Measurements from ENCODE around the gene TTC21B.
A peak's percentile ranks its signal among the peaks of the same experiment; 100 is the strongest.
"Not testable (repeated sequence)": the region's sequence is repeated elsewhere in the genome, so short reads cannot be mapped to it uniquely, and the experiment has no call there.

The TTC21B gene

DNA sequence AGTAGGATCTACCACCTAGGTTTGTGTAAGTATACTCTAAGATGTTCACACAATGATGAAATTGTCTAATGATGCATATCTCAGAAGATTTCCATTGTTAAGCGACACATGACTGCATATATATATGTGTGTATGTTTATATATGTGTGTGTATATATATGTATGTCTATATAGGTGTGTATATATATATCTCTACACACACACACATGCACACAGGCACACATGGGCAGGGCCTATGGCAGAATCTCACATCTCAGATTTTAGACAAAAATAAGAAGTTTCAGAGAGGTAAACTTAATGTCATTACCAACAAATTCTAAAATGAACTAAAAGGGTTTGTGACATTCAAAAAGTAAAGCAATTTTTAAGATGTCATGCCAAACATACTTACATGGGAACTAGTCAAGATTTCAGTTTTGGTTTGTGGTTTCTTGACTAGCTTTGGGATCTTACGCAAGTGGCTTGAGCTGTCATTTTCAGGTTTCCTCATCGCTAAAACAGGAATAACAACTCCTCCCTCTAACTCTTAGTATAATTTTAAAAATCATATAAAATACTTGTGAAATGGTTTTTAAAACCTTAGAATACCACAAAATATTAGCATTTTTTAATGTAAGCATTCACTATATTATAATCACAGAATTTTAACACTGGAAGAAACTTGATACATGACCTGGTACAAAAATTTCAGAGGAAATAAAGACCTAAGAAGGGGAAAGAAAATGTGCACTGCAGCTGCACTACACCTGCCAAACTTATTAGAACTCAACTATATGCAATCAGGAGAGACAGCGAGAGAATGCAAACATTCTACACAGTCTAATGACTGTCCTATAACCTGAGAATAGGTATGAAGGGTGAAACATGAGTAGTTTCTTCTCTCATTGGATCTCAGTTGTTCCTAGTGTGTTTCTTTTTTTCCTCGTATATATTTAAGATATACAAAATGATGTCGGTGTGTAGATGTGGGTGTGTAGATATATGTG is 75.7 kb downstream of the TTC21B start:
- no peak for DNase-seq

DNA sequence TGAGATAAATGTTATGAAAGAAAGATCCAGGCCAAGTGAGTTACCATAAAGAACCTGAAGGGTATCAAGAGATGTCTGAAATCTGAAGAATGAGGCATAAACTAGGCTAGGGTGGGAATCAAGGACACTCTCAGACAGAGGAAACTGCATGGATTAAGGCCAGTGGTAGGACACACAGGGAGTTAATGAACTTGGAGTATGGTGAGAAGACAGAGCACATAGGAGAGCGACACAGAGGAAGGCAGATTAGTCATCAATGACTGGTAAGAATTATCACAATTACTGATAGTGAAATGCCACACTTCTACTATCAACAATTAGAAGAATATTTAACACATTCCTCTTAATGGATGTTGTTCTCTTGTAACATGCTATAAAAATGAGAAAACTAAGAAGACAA is 76.9 kb downstream of the TTC21B start:
- DNase-seq = no peak

DNA sequence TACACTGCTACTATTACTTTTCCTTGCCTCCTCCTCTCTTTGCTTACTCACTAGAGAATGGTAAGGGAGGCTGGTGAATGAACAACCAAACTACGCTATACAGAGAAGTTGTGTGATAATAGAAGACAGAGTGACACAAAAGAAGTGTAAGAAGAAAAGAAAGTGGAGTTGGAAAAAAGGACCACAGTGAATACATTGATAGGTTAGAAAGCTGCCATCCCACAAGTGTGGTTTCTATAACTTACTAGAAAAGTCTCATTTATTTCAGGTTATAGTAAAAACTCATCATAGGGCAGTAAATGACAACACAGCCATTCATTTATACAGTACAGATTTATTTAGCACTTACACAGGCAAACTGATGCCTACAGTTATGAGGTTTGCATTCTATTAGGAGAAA is 77.3 kb downstream of the TTC21B start:
- DNase-seq = no peak

GRCh38 chr2:165874445-165875039 is 79.0 kb downstream of the TTC21B start:
- no peak for DNase-seq

- no peak for DNase-seq
Observed at GRCh38 chr2:165872101-165872791, 81.3 kb downstream of the TTC21B start.

DNA sequence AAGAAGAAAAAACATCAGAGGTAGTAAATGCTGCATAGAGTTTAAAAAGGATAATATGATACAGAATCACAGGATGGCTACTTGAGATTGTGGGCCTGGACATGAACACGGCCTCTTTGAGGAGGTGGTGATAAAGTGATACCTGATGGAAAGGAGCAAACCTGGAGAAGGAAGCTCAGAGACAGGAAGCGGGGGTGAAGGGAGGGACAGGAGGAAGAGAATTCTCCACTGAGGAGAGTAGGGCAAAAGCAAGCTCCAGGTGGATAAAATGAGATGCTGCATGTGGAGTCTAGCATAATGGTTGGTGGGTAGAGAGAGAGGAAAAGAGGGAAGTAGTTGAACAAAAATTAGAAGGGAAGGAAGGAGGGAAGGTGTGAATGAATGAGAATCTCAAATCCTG is 82.6 kb downstream of the TTC21B start:
- DNase-seq = no peak

DNA sequence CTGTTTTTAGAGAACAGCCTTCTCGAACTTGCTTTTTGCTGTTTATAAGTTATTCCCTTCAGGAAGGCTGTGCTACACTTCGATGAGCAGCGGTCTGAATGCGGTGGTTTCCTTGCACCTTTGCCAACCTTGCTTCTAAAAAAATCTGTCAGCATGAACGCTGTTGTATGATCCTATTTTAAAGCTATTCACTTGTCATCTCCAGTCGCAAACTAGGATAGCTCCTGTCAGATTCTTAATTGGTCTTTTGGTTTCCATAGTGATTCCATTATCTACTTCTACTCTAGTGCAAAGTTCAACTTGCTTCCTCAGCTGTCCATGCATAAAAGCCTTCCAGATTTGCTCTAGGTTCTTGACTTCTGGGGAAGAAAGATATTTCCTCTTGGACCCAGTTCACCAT is 83.2 kb downstream of the TTC21B start:
- DNase-seq = no peak

DNA sequence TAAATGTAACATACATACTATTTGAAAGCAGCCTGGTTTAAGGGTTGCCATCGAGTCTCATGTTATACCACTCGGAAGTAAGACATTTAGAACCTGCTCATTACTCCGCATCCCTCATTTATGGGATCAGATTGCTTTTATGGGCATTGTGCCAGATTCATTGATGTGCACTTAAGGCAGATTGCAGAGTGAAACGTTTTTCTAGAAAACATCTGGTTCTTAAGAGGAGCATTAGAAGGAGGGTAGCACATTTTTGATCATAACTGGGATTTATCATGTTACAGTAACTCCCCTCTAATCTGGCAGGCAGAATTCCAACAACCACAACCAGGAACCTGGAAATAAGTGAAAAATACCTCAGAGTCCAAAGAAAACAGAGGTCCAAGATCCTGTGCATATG is 85.4 kb downstream of the TTC21B start:
- DNase-seq = peak; percentile 23

- DNase-seq = no peak
Observed at GRCh38 chr2:165864296-165864695, 89.3 kb downstream of the TTC21B start.

DNA sequence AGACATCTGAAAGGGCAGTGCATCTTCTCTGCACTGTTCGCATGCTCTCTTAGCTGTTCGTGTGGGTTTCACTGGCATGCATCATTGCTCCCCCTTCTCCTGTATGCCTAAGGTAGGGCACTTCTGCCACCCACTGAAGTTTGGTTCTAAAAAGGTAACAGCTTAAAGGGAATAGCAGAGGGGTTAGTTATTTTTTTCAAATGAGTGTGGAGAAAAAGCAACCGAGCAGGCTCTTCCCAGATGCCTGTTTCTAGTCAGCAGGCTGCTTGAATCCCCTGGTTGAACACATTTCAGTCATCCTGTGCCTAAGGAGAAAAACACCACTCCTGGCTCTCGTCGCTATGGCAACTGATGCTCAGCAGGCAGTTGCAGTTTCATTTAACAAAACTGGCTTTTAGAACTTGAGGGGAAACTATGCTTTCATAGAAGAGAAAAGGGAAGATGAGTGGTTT is 89.7 kb downstream of the TTC21B start:
- no peak for DNase-seq

- DNase-seq = not testable (repeated sequence)
Observed at GRCh38 chr2:165861083-165861482, 92.5 kb downstream of the TTC21B start.

GRCh38 chr2:165859723-165860122 is 93.9 kb downstream of the TTC21B start:
- DNase-seq = not testable (repeated sequence)

DNA sequence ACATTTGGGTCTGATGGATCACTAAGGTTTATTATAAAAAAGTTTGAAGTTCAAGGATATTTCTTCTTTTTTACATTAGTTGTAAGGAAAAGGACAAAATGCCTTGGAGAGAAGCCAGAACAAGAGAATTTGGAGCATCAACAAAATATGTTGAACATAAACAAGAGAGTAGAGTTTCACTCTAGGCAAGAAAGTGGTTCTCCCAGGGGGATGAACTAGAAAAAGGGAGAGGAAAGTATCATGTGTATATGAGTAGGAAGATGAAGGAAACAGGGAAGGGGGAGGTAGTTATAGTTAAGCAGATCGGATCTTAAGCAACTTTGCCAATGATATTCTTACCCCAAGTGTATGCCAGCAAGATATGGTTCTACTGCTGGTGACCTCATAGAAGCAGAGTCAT is 95.7 kb downstream of the TTC21B start:
- no peak for DNase-seq

- no peak for DNase-seq
Observed at GRCh38 chr2:165852394-165852793, 101.2 kb downstream of the TTC21B start.

DNA sequence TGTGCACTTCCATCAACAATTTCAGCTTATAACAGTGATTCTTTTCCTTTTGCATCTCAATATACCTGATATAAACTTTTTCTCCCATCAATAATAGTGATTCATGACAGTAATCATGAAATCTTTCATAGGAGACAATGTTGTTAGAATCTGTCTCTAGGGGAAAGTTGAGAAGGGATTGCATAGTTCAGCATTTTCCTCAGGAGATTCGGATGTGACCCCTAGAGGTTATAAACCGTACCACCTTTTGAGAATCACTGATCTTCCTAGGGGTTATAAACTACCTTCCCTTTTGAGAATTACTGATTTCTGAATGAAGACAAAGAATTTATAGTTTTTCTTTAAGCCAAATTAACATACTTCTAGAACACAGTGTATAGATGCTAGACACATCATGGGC is 106.6 kb downstream of the TTC21B start:
- DNase-seq = no peak

- DNase-seq = no peak
Observed at GRCh38 chr2:165846056-165846455, 107.5 kb downstream of the TTC21B start.

- no peak for DNase-seq
Observed at GRCh38 chr2:165844216-165844615, 109.4 kb downstream of the TTC21B start.

DNA sequence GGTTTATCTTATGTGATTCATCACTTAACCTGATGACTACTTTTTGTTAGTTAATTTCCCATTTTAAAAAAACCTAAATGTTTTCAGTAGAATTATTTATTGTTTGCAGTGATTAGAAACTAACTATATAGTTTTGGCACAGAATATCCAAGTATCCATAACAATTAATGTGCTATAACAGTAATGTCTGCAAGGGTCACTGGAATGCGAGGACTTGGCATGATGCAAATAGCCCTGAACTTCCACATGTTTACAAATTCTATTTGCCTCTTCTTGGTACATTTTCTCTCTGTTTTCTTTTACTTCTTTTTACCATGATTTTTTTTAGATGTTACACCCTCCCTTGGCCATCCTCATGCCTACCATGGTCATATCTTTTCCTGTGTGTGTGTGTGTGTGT is 110.2 kb downstream of the TTC21B start:
- no peak for DNase-seq

GRCh38 chr2:165840333-165840958 is 113.1 kb downstream of the TTC21B start:
- DNase-seq = no peak

GRCh38 chr2:165839610-165840009 is 114.0 kb downstream of the TTC21B start:
- DNase-seq = no peak

DNA sequence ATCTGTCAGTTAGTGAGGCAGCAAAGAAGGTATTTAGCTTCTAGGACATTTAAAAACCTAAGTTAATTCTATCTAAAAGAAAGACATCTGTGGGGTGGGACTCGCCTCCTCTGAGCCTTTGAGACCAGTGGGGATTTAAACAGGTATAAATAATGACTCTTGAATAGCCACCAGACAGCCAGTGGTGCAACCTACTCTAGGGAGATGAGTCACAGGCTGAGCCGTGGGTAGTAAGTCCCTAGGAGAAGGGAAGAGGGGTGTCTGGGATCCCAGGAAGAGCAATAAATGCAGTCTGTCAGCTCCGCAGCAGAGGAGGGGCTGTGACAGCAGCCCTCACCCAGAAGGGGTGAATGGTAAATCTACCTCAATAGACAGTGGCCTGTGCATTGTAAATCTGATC is 116.5 kb downstream of the TTC21B start:
- DNase-seq = no peak

GRCh38 chr2:165835363-165835762 is 118.2 kb downstream of the TTC21B start:
- no peak for DNase-seq

DNA sequence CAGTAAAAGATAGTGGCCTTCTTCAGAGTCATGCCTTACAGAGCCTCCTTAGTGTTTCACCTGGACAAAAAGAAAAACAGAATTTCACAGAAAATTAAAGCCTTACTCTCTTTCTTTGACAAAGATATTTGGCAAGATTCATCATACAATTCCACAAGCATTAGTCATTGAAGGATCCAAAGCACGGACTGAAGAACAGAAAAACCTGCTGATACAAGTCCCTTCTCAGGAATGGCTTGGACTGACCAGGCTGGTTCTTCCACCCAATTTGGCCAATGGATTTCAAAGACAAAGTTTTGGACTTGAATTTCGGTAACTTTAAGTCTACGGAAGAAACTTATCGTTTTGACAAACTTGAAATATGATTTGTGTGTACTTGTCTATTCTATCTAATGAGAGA is 120.4 kb downstream of the TTC21B start:
- DNase-seq = no peak

Measured in NCI-H2107 (cell line).